ENCODE results near the gene ANXA2. TPM values are rescaled to one million over a fixed set of nuclear protein-coding genes. Genes with fewer than 3 reads are reported as not detected.

The ANXA2 gene
- total and polyA plus RNA-seq, 3 experiments from 2014 or later, result 212 to 471 (median 219) TPM

GRCh38 chr15:60384526-60385126 lies 13.2 kb downstream of the ANXA2 start:
- no peak overlapping the region for H3K4me3 ChIP-seq (ENCODE audit: low read length)
- peaks cover 5% of the 10 kb centered on the region for H3K36me3 ChIP-seq (ENCODE audit: insufficient read depth, low read length)
- Mint-ChIP-seq H3K9me3 (no peaks in the 10 kb centered on the region), H3K27ac (peak overlapping the region in 1 of 8 donors; percentile 48), H3K36me3 (peaks cover 5 to 65% (median 11%) of the 10 kb centered on the region in 3 donors), H3K27me3 (no peaks in the 10 kb centered on the region), H3K4me3 (no peak overlapping the region), H3K4me1 (peaks cover 39 to 56% (median 41%) of the 10 kb centered on the region in 3 donors)
- ChIA-PET POLR2A (interaction anchor here (0.6 kb wide), 2 partner anchors 10 to 695 kb away, joined by 3 to 4 read pairs; no protein-coding TSS in a partner anchor), CTCF (interaction anchor here (1.3 kb wide), 1 partner anchor 25 kb away, joined by 3 read pairs; no protein-coding TSS in a partner anchor)
- no peak overlapping the region for H3K27ac ChIP-seq (ENCODE audit: low read depth, low read length)
- H3K27me3 ChIP-seq (ENCODE audit: insufficient read depth, low read length, poor library complexity, severe bottlenecking), result no peaks in the 10 kb centered on the region
- H3K4me1 ChIP-seq (ENCODE audit: insufficient read depth, low read length), result peaks cover 8% of the 10 kb centered on the region
- DNase-seq, result no peak
- no peaks in the 10 kb centered on the region for H3K9me3 ChIP-seq (ENCODE audit: low read length)

GRCh38 chr15:60384053-60384452 lies 13.7 kb downstream of the ANXA2 start:
- peak overlapping the region in 3 of 8 donors; percentile 11 to 48 (median 17) for H3K27ac Mint-ChIP-seq
- peaks cover 34 to 50% (median 35%) of the 10 kb centered on the region in 3 donors for H3K4me1 Mint-ChIP-seq
- Histone ChIP-seq H3K36me3 (ENCODE audit: insufficient read depth, low read length) (peaks cover 5% of the 10 kb centered on the region), H3K4me1 (ENCODE audit: insufficient read depth, low read length) (peaks cover 4% of the 10 kb centered on the region), H3K4me3 (ENCODE audit: low read length) (no peak overlapping the region), H3K27ac (ENCODE audit: low read depth, low read length) (no peak overlapping the region), H3K9me3 (ENCODE audit: low read length) (no peaks in the 10 kb centered on the region), H3K27me3 (ENCODE audit: insufficient read depth, low read length, poor library complexity, severe bottlenecking) (no peaks in the 10 kb centered on the region)
- ChIA-PET CTCF (interaction anchor here (1.3 kb wide), 1 partner anchor 25 kb away, joined by 3 read pairs; no protein-coding TSS in a partner anchor), POLR2A (no interaction called here)
- DNase-seq, result no peak
- H3K4me3 Mint-ChIP-seq, result no peak overlapping the region
- H3K9me3 Mint-ChIP-seq, result no peaks in the 10 kb centered on the region
- H3K36me3 Mint-ChIP-seq, result peaks cover 5 to 70% (median 11%) of the 10 kb centered on the region in 3 donors
- H3K27me3 Mint-ChIP-seq, result no peaks in the 10 kb centered on the region

GRCh38 chr15:60382773-60383674 lies 14.8 kb downstream of the ANXA2 start:
- Mint-ChIP-seq H3K4me1 (peaks cover 27 to 42% (median 28%) of the 10 kb centered on the region in 3 donors), H3K9me3 (no peaks in the 10 kb centered on the region), H3K27ac (peak overlapping the region in 4 of 8 donors; percentile 31 to 81 (median 41)), H3K27me3 (no peaks in the 10 kb centered on the region), H3K36me3 (peaks cover 5 to 74% (median 11%) of the 10 kb centered on the region in 3 donors), H3K4me3 (no peak overlapping the region)
- no peak overlapping the region for H3K4me3 ChIP-seq (ENCODE audit: low read length)
- no peaks in the 10 kb centered on the region for H3K27me3 ChIP-seq (ENCODE audit: insufficient read depth, low read length, poor library complexity, severe bottlenecking)
- CTCF ChIA-PET, result interaction anchor here (1.3 kb wide), 1 partner anchor 24 kb away, joined by 3 read pairs; no protein-coding TSS in a partner anchor
- POLR2A ChIA-PET, result no interaction called here
- no peak overlapping the region for H3K27ac ChIP-seq (ENCODE audit: low read depth, low read length)
- H3K4me1 ChIP-seq (ENCODE audit: insufficient read depth, low read length), result no peaks in the 10 kb centered on the region
- DNase-seq, result no peak
- H3K9me3 ChIP-seq (ENCODE audit: low read length), result no peaks in the 10 kb centered on the region
- H3K36me3 ChIP-seq (ENCODE audit: insufficient read depth, low read length), result peaks cover 5% of the 10 kb centered on the region

GRCh38 chr15:60381148-60381788 lies 16.5 kb downstream of the ANXA2 start:
- Histone ChIP-seq H3K27ac (ENCODE audit: low read depth, low read length) (no peak overlapping the region), H3K4me1 (ENCODE audit: insufficient read depth, low read length) (no peaks in the 10 kb centered on the region), H3K27me3 (ENCODE audit: insufficient read depth, low read length, poor library complexity, severe bottlenecking) (no peaks in the 10 kb centered on the region), H3K9me3 (ENCODE audit: low read length) (no peaks in the 10 kb centered on the region), H3K36me3 (ENCODE audit: insufficient read depth, low read length) (peaks cover 12% of the 10 kb centered on the region), H3K4me3 (ENCODE audit: low read length) (no peak overlapping the region)
- H3K4me1 Mint-ChIP-seq, result peaks cover 11 to 28% (median 13%) of the 10 kb centered on the region in 3 donors
- H3K27ac Mint-ChIP-seq, result peak overlapping the region in 4 of 8 donors; percentile 4 to 84 (median 69)
- peaks cover 5 to 82% (median 11%) of the 10 kb centered on the region in 3 donors for H3K36me3 Mint-ChIP-seq
- POLR2A ChIA-PET, result no interaction called here
- CTCF ChIA-PET, result interaction anchor here (1.0 kb wide), 1 partner anchor 59 kb away, joined by 3 read pairs; no protein-coding TSS in a partner anchor
- DNase-seq, result no peak
- H3K9me3 Mint-ChIP-seq, result no peaks in the 10 kb centered on the region
- H3K4me3 Mint-ChIP-seq, result no peak overlapping the region
- no peaks in the 10 kb centered on the region for H3K27me3 Mint-ChIP-seq

GRCh38 chr15:60379525-60380274 lies 18.1 kb downstream of the ANXA2 start:
- no peak overlapping the region for H3K4me3 Mint-ChIP-seq
- H3K36me3 Mint-ChIP-seq, result peaks cover 5 to 84% (median 12%) of the 10 kb centered on the region in 3 donors
- H3K27me3 ChIP-seq (ENCODE audit: insufficient read depth, low read length, poor library complexity, severe bottlenecking), result no peaks in the 10 kb centered on the region
- DNase-seq, result no peak
- H3K27ac Mint-ChIP-seq, result peak overlapping the region in 1 of 8 donors; percentile 29
- no peaks in the 10 kb centered on the region for H3K27me3 Mint-ChIP-seq
- peaks cover 12% of the 10 kb centered on the region for H3K36me3 ChIP-seq (ENCODE audit: insufficient read depth, low read length)
- H3K9me3 ChIP-seq (ENCODE audit: low read length), result no peaks in the 10 kb centered on the region
- no peak overlapping the region for H3K27ac ChIP-seq (ENCODE audit: low read depth, low read length)
- CTCF ChIA-PET, result no interaction called here
- POLR2A ChIA-PET, result no interaction called here
- H3K4me1 Mint-ChIP-seq, result peaks cover 10 to 25% (median 12%) of the 10 kb centered on the region in 3 donors
- H3K4me3 ChIP-seq (ENCODE audit: low read length), result no peak overlapping the region
- no peaks in the 10 kb centered on the region for H3K4me1 ChIP-seq (ENCODE audit: insufficient read depth, low read length)
- H3K9me3 Mint-ChIP-seq, result no peaks in the 10 kb centered on the region

- CTCF ChIA-PET, result no interaction called here
- Histone ChIP-seq H3K9me3 (ENCODE audit: low read length) (no peaks in the 10 kb centered on the region), H3K4me3 (ENCODE audit: low read length) (no peak overlapping the region), H3K27me3 (ENCODE audit: insufficient read depth, low read length, poor library complexity, severe bottlenecking) (no peaks in the 10 kb centered on the region), H3K36me3 (ENCODE audit: insufficient read depth, low read length) (peaks cover 11% of the 10 kb centered on the region), H3K27ac (ENCODE audit: low read depth, low read length) (no peak overlapping the region), H3K4me1 (ENCODE audit: insufficient read depth, low read length) (no peaks in the 10 kb centered on the region)
- H3K36me3 Mint-ChIP-seq, result peaks cover 5 to 84% (median 12%) of the 10 kb centered on the region in 3 donors
- no peak for DNase-seq
- no peaks in the 10 kb centered on the region for H3K27me3 Mint-ChIP-seq
- POLR2A ChIA-PET, result interaction anchor here (0.6 kb wide), 1 partner anchor 19 kb away, joined by 4 read pairs; no protein-coding TSS in a partner anchor
- no peak overlapping the region for H3K27ac Mint-ChIP-seq
- H3K9me3 Mint-ChIP-seq, result no peaks in the 10 kb centered on the region
- no peak overlapping the region for H3K4me3 Mint-ChIP-seq
- peaks cover 10 to 23% (median 12%) of the 10 kb centered on the region in 3 donors for H3K4me1 Mint-ChIP-seq
Measured at GRCh38 chr15:60379185-60379524, 18.6 kb downstream of the ANXA2 start.

GRCh38 chr15:60376677-60377095 lies 21.1 kb downstream of the ANXA2 start:
- Histone ChIP-seq H3K4me3 (ENCODE audit: low read length) (no peak overlapping the region), H3K27ac (ENCODE audit: low read depth, low read length) (no peak overlapping the region), H3K9me3 (ENCODE audit: low read length) (no peaks in the 10 kb centered on the region), H3K36me3 (ENCODE audit: insufficient read depth, low read length) (peaks cover 13% of the 10 kb centered on the region), H3K27me3 (ENCODE audit: insufficient read depth, low read length, poor library complexity, severe bottlenecking) (no peaks in the 10 kb centered on the region), H3K4me1 (ENCODE audit: insufficient read depth, low read length) (no peaks in the 10 kb centered on the region)
- peaks cover 9 to 11% (median 10%) of the 10 kb centered on the region in 3 donors for H3K4me1 Mint-ChIP-seq
- ChIA-PET POLR2A (no interaction called here), CTCF (interaction anchor here (1.7 kb wide), 1 partner anchor 144 kb away, joined by 3 read pairs; no protein-coding TSS in a partner anchor)
- H3K9me3 Mint-ChIP-seq, result no peaks in the 10 kb centered on the region
- H3K27ac Mint-ChIP-seq, result peak overlapping the region in 1 of 8 donors; percentile 9
- no peak for DNase-seq
- H3K36me3 Mint-ChIP-seq, result peaks cover 5 to 80% (median 10%) of the 10 kb centered on the region in 3 donors
- no peaks in the 10 kb centered on the region for H3K27me3 Mint-ChIP-seq
- no peak overlapping the region for H3K4me3 Mint-ChIP-seq

Data from CD8-positive, alpha-beta memory T cell (primary cell).